ENCODE measurements around the gene ANGPT4.

Gene ANGPT4

GRCh38 chr20:824916-825315 is 91.2 kb downstream of the ANGPT4 start:
- DNase-seq: no peak

GRCh38 chr20:824490-824889 is 91.6 kb downstream of the ANGPT4 start:
- DNase-seq: no peak

- no peak for DNase-seq
Measured at GRCh38 chr20:823574-823902, 92.6 kb downstream of the ANGPT4 start.

GRCh38 chr20:822651-823573 is 93.2 kb downstream of the ANGPT4 start:
- DNase-seq: no peak

- no peak for DNase-seq
Measured at GRCh38 chr20:821731-822065, 94.4 kb downstream of the ANGPT4 start.

GRCh38 chr20:821046-821730 is 94.9 kb downstream of the ANGPT4 start:
- DNase-seq: no peak

- DNase-seq: no peak
Measured at GRCh38 chr20:820323-820953, 95.7 kb downstream of the ANGPT4 start.
